Uterus (tissue), 2 donors: Measurements from ENCODE around the gene ADGRL3.

Experiments
- CTCF ChIP-seq, 4 experiments: fragments of 200-600 bp in 2 of 4; fragments of 450-650 bp in 2 of 4; sonication (generic) in 2 of 4; IDR thresholded peaks; one replicate each; pipeline ENCODE4 v1.5.1; 2016 to 2019; ENCODE audit warnings: antibody characterized with exemption in 4 of 4, mild to moderate bottlenecking in 2 of 4, moderate library complexity in 1 of 4
- POLR2A ChIP-seq, 2 donors: fragments of 450-650 bp; IDR thresholded peaks; one replicate each; pipeline ENCODE4 v1.6.1; 2016; ENCODE audit warnings: antibody characterized with exemption in 2 of 2, mild to moderate bottlenecking in 1 of 2, moderate library complexity in 1 of 2

GRCh38 chr4:61590881-61591280, 390.8 kb downstream of the ADGRL3 start:
- TF ChIP-seq CTCF (IDR thresholded peaks at IDR 0.05) (no peak), POLR2A (IDR thresholded peaks at IDR 0.05) (no peak)
